Measurements from ENCODE around the gene CDH20. TPM values are rescaled to one million over a fixed set of nuclear protein-coding genes. Genes with fewer than 3 reads are reported as not detected.

CDH20 gene
- total and polyA plus RNA-seq, 2 of the 13 experiments (the other 11 are each of a cell fraction or from before 2014, with no cell fraction given), result not detected

GRCh38 chr18:61578846-61579245 lies 245.6 kb downstream of the CDH20 start:
- H3K4me3 ChIP-seq (replicated peaks in 1 of 3; ENCODE audit: insufficient read depth in 1 of 3, low read depth in 2 of 3, low read length in 3 of 3), result no peak overlapping the region
- H3K4me2 ChIP-seq (ENCODE audit: low read depth, low read length), result no peak overlapping the region
- POLR2A ChIA-PET, result no interaction called here
- CTCF ChIA-PET (ENCODE audit: low intra/inter-chr PET ratio, low total read pairs), result no interaction called here
- intact Hi-C loops (cut with micrococcal nuclease; ENCODE audit: unreplicated experiment) (no loop called here), in situ Hi-C loops (cut with HindIII; ENCODE audit: extremely low pct_ligation_motif_present, low pct_unique_long_range_greater_than_20kb) (no loop called here)
- H4K20me1 ChIP-seq (ENCODE audit: insufficient read depth, low read length), result no peaks in the 10 kb centered on the region
- H3K4me1 ChIP-seq (ENCODE audit: insufficient read depth, low read length), result no peaks in the 10 kb centered on the region
- no peak for ATAC-seq
- BruUV-seq (replicated peaks), result no TSS peak
- no peak overlapping the region for H3K27ac ChIP-seq (ENCODE audit: extremely low read length, insufficient read depth, low read length)
- no peaks in the 10 kb centered on the region for H3K9me3 ChIP-seq (ENCODE audit: low read length)
- 0 out of 5 replicates have a peak, but pooled peaks cover 0 to 4% of the 10 kb centered on the region in 2 experiments for H3K27me3 ChIP-seq (ENCODE audit: control insufficient read depth in 1 of 2, insufficient read depth in 2 of 2, low read length in 2 of 2)
- no peak for DNase-seq (ENCODE audit: low spot score)
- no peak for TF ChIP-seq ZNF558 (CRISPR knock-in tag; IDR thresholded peaks at IDR 0.05; ENCODE audit: borderline replicate concordance)
- no peak for TF ChIP-seq IRF2 (CRISPR knock-in tag; IDR thresholded peaks at IDR 0.05)
- no peak for TF ChIP-seq STAT6 (CRISPR knock-in tag; IDR thresholded peaks at IDR 0.05; ENCODE audit: borderline replicate concordance)
- TF ChIP-seq CBX2 (IDR thresholded peaks at IDR 0.05; ENCODE audit: low read depth, low read length), result no peak
- TF ChIP-seq CBX2 (CRISPR knock-in tag; IDR thresholded peaks at IDR 0.05; ENCODE audit: low read depth), result no peak
- no peak for TF ChIP-seq ZNF30 (CRISPR knock-in tag; IDR thresholded peaks at IDR 0.05)
- no peak for TF ChIP-seq PHF20 (CRISPR knock-in tag; IDR thresholded peaks at IDR 0.05)
- TF ChIP-seq E2F2 (CRISPR knock-in tag; IDR thresholded peaks at IDR 0.05; ENCODE audit: borderline replicate concordance), result no peak
- TF ChIP-seq SNAPC2 (CRISPR knock-in tag; IDR thresholded peaks at IDR 0.05), result no peak
- no peak for TF ChIP-seq ZNF512 (CRISPR knock-in tag; IDR thresholded peaks at IDR 0.05)
- no peak for TF ChIP-seq ZFP62 (CRISPR knock-in tag; IDR thresholded peaks at IDR 0.05)
- TF ChIP-seq NFIC (IDR thresholded peaks at IDR 0.05; ENCODE audit: low read length), result no peak
- TF ChIP-seq HNRNPK (IDR thresholded peaks at IDR 0.05; ENCODE audit: low read depth, low read length, poor library complexity, severe bottlenecking), result no peak
- no peaks in the 10 kb centered on the region for H3K79me2 ChIP-seq (ENCODE audit: insufficient read depth, low read length)
- WGBS (ENCODE audit: low lambda C conversion rate), result 5% methylated on average over 2 of the region's 2 CpGs
- H3K9ac ChIP-seq (ENCODE audit: insufficient read depth, low read depth, low read length), result no peak overlapping the region
- no peak overlapping the region for H2AFZ ChIP-seq (ENCODE audit: low read length)
- no peak for FAIRE-seq
- no peaks in the 10 kb centered on the region for H3K36me3 ChIP-seq (replicated peaks in 1 of 2; ENCODE audit: control insufficient read depth in 1 of 2, insufficient read depth in 2 of 2, low read length in 2 of 2)
